WERI-Rb-1 (cell line): ENCODE data around the gene ADAM21.
"Not testable (repeated sequence)": the region's sequence is repeated elsewhere in the genome, so short reads cannot be mapped to it uniquely, and the experiment has no call there.

Source experiments
- DNase-seq: peaks from one replicate; pipeline ENCODE4 v3.0.0-alpha.2; 2020
- H3K27ac ChIP-seq: fragments of 250-450 bp; sonication (Bioruptor Pico); 2 replicates; pipeline ENCODE4 v1.5.1; 2020; ENCODE audit warnings: mild to moderate bottlenecking, moderate library complexity
- H3K27me3 ChIP-seq: fragments of 250-450 bp; sonication (Bioruptor Pico); 2 replicates; pipeline ENCODE4 v1.5.1; 2021; ENCODE audit warnings: mild to moderate bottlenecking, low read depth, moderate library complexity; ENCODE audit not compliant: insufficient read depth, severe bottlenecking
- H3K36me3 ChIP-seq: fragments of 250-450 bp; sonication (Bioruptor Pico); 2 replicates; pipeline ENCODE4 v1.5.1; 2020; ENCODE audit warnings: mild to moderate bottlenecking, moderate library complexity
- H3K4me3 ChIP-seq: 2 replicates; pipeline ENCODE4 v1.5.1; 2011; ENCODE audit warnings: low read depth, mild to moderate bottlenecking, control low read depth, low read length
- H3K9me3 ChIP-seq: fragments of 250-450 bp; sonication (Bioruptor Pico); 2 replicates; pipeline ENCODE4 v1.5.1; 2021; ENCODE audit warnings: mild to moderate bottlenecking, moderate library complexity; ENCODE audit not compliant: severe bottlenecking
- TF ChIP-seq, protein P1 (sequence below): IDR thresholded peaks from 2 replicates; pipeline ENCODE4 v1.5.1; 2011; ENCODE audit warnings: low read depth, mild to moderate bottlenecking, control low read depth, inconsistent platforms, low read length

ADAM21 gene

DNA sequence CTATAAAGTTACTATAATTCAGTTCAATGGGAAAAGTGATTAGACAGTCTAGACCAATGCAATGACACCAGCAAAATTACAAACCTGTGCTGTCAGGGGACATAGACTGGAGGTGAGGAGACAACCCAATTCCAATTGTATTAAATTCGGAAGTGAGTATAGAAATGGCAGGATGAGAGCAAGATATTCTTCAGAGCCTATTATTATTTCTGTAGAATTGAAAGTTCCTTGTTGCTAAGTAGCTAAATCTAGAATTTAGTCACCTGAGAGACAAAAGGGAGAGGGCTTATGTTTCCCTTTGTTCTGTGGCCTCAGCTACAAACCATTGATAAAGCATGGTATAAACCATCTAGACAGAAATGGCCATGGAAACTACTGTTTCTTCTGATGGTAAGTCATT is at the start of gene ADAM21:
Gene ADAM21 (plus strand): TSS at position 301 of the 400 bp plus-strand sequence. CDS start 5,326 bp downstream, outside the sequence.
- TF ChIP-seq, protein P1, sequence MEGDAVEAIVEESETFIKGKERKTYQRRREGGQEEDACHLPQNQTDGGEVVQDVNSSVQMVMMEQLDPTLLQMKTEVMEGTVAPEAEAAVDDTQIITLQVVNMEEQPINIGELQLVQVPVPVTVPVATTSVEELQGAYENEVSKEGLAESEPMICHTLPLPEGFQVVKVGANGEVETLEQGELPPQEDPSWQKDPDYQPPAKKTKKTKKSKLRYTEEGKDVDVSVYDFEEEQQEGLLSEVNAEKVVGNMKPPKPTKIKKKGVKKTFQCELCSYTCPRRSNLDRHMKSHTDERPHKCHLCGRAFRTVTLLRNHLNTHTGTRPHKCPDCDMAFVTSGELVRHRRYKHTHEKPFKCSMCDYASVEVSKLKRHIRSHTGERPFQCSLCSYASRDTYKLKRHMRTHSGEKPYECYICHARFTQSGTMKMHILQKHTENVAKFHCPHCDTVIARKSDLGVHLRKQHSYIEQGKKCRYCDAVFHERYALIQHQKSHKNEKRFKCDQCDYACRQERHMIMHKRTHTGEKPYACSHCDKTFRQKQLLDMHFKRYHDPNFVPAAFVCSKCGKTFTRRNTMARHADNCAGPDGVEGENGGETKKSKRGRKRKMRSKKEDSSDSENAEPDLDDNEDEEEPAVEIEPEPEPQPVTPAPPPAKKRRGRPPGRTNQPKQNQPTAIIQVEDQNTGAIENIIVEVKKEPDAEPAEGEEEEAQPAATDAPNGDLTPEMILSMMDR, result no peak
- H3K9me3 ChIP-seq, result no peaks in the 10 kb centered on the region
- H3K27ac ChIP-seq, result no peak within 1 kb of the TSS
- no peaks in the 10 kb centered on the region for H3K36me3 ChIP-seq
- no peak for DNase-seq
- no peak within 1 kb of the TSS for H3K4me3 ChIP-seq
- no peaks in the 10 kb centered on the region for H3K27me3 ChIP-seq

DNA sequence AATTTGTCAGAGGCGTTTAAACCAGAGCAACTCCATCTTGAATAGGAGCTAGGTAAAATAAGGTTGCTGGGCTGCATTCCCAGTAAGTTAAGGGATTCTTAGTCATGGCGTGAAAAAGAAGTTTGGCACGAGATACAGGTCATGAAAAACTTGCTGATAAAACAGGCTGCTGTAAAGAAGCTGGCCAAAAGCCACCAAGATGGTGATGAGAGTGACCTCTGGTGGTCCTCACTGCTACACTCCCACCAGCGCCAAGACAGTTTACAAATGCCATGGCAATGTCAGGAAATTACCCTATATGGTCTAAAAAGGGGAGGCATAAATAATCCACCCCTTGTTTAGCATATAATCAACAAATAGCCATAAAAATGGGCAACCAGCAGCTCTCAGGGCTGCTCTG is 48.6 kb upstream of the ADAM21 start:
- not testable (repeated sequence) for H3K27ac ChIP-seq, H3K4me3 ChIP-seq, DNase-seq, H3K9me3 ChIP-seq, H3K27me3 ChIP-seq, H3K36me3 ChIP-seq

DNA sequence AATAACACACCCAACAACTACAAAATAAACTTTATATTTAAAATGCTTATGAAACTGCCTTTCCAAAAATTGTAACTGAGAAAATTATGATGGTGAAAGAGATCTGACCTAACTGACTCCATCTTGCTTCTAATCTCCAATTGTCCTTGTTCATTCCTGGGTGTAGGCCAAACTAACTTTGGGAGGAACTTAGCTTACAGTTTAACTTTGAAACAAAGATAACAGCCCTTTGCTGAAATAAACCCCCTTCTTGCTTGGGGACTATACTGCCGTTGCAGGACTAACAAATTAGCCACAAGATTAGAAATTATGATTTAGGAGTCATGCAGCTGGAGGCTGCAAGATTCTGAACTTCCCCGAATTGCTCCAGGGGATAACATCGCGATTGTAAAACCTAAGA is 45.8 kb upstream of the ADAM21 start:
- not testable (repeated sequence) for H3K27ac ChIP-seq, H3K4me3 ChIP-seq, H3K27me3 ChIP-seq, H3K36me3 ChIP-seq, DNase-seq, H3K9me3 ChIP-seq

DNA sequence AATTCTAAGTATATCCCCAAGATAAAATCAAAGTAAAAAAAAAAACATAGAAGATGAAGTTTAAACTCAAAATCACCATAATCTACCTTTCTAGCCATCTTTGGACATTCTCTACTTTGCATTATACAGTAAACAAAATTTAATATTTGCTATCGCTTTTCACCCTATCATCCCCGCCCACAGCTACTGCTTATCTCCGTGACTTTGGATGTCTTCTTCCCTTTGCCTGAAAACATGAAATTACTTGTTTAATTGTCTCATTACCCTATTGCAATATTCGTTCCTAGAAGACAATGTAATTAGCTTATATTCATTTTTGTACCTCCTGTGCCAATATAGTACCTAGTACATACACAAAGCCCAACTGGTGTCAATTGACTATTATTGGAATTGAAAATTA is 44.4 kb upstream of the ADAM21 start:
- no peak for DNase-seq
- H3K27ac ChIP-seq, result no peak overlapping the region
- TF ChIP-seq, protein P1, result no peak
- H3K4me3 ChIP-seq, result no peak overlapping the region
- H3K27me3 ChIP-seq, result no peaks in the 10 kb centered on the region
- no peaks in the 10 kb centered on the region for H3K9me3 ChIP-seq
- peaks cover 3% of the 10 kb centered on the region; the same call in 1 of the 2 replicates for H3K36me3 ChIP-seq

DNA sequence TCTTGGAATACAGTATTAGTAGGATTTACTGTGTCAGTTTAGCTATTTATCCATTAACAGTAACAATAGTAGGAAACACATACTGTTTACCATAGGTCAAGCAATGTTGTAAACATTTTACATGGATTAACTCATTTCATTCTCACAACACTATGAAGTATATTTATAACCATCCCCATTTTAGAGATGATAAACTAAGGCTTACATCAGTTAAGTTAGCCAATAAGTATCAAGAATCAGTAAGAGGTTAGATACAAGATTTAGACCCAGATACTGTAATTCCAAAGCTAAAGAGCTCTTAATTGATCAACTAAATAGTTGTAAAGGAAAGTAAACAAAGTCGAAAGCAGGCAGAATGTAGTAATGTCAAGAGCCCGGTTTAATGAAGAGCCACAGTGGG is 36.2 kb upstream of the ADAM21 start:
- Histone ChIP-seq H3K27me3 (no peaks in the 10 kb centered on the region), H3K4me3 (peak overlapping the region; percentile 97), H3K36me3 (no peaks in the 10 kb centered on the region; the same call in 1 of the 2 replicates), H3K27ac (no peak overlapping the region), H3K9me3 (no peaks in the 10 kb centered on the region)
- TF ChIP-seq, protein P1, result no peak
- no peak for DNase-seq

DNA sequence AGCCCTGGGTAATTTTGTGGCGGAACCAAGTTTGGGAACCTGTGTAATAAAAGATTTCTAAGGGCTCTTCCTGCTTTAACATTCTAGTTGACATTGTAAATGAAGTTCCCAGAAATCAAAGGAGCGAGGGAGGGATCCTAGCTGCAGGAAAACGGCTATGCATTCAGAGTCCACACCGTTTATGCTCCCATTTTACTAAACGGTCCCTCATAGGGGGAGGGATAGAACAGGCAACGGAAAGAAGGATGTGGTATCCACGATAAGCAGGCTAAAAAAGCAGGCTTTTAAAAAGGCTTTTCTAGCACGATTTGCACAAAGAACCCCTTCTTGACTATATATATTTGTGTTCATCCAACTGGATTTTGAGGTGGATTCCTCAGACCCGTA is 35.6 kb upstream of the ADAM21 start:
- Histone ChIP-seq H3K27ac (peak overlapping the region; percentile 55), H3K36me3 (no peaks in the 10 kb centered on the region; the same call in 1 of the 2 replicates), H3K4me3 (peak overlapping the region; percentile 97), H3K9me3 (no peaks in the 10 kb centered on the region), H3K27me3 (no peaks in the 10 kb centered on the region)
- TF ChIP-seq, protein P1, result no peak
- no peak for DNase-seq

DNA sequence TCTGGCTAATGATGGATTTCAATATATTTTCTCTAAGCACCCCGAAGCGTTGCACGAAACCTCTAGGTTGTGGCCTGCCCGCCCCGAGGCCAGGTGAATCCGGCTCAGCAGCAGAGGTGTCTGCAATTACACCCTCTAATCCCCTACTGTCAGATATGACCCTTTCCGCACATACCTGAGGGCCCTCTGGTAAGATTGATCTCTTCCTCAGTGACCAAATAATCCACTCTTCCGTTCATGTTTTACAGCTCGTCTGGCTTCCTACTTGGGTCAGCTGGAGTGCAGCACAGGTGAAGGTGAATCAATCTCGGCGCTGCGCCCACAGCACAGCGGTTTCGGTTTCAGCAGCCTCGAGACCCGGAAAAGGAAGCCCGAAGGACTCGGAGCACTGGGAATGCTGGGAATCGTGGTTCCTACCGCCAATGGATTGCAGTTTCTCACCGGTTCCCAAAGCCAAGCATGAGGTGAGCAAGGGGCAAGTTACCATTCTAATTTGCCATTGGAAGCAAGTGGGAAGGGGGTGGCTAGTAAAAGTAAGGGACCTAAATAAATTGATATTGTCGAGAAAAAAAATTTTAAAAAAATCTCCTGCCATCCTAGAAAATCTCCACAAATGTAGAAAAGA is 35.1 kb upstream of the ADAM21 start, which contains the start of gene SYNJ2BP:
Gene SYNJ2BP (minus strand): TSS at position 366 of the 625 bp plus-strand sequence. CDS start 127 bp downstream, at position 239.
- Histone ChIP-seq H3K27ac (peak within 1 kb of the TSS; percentile 55), H3K27me3 (no peaks in the 10 kb centered on the region), H3K36me3 (no peaks in the 10 kb centered on the region; the same call in 1 of the 2 replicates), H3K4me3 (peak within 1 kb of the TSS; percentile 97), H3K9me3 (no peaks in the 10 kb centered on the region)
- TF ChIP-seq, protein P1, result no peak
- DNase-seq, result peak; percentile 79

DNA sequence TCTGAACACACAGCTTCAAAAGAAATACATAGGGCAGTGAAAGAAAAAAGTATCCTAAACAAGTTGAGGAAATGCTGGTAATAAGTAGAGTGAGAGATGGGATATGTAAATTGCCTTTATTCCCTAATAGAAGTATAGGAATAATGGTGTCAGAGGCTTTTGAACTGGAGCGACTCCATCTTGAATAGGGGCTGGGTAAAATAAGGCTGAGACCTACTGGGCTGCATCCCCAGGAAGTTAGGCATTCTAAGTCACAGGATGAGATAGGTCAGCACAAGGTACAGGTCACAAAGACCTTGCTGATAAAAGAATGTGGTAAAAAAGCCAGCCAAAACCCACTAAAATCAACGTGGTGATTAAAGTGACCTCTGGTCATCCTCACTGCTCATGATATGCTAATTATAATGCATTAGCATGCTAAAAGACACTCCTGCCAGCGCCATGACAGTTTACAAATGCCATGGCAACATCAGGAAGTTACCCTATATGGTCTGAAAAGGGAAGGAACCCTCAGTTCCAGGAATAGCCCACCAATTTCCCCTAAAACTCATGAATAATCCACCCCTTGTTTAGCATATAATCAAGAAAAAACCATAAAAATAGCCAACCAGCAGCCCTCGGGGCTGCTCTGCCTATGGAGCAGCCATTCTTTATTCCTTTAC is 32.6 kb upstream of the ADAM21 start:
- not testable (repeated sequence) for H3K27me3 ChIP-seq, H3K27ac ChIP-seq, H3K4me3 ChIP-seq, H3K9me3 ChIP-seq, DNase-seq, H3K36me3 ChIP-seq
